Measurements from ENCODE around the gene PPP2R2B.

- TF ChIP-seq ZSCAN18 (CRISPR knock-in tag; IDR thresholded peaks at IDR 0.05) (no peak), CTCF (IDR thresholded peaks at IDR 0.05) (no peak), ZNF121 (CRISPR knock-in tag; IDR thresholded peaks at IDR 0.05) (no peak), ZBTB21 (CRISPR knock-in tag; IDR thresholded peaks at IDR 0.05; ENCODE audit: borderline replicate concordance) (no peak), ATF2 (CRISPR knock-in tag; IDR thresholded peaks at IDR 0.05; ENCODE audit: borderline replicate concordance, low read depth) (no peak), ZNF416 (CRISPR knock-in tag; IDR thresholded peaks at IDR 0.05) (no peak), USF1 (CRISPR knock-in tag; IDR thresholded peaks at IDR 0.05) (no peak), SMAD4 (CRISPR knock-in tag; IDR thresholded peaks at IDR 0.05) (no peak), ZNF425 (CRISPR knock-in tag; conservative IDR thresholded peaks at IDR 0.05) (no peak), EMX1 (CRISPR knock-in tag; IDR thresholded peaks at IDR 0.05) (no peak), CREB1 (CRISPR knock-in tag; IDR thresholded peaks at IDR 0.05) (no peak)
Measured at GRCh38 chr5:146802945-146803522, 75.5 kb downstream of the PPP2R2B start.
